Skeletal muscle tissue (tissue), 4 donors: ENCODE measurements around the gene NECTIN1. TPM values are rescaled to one million over a fixed set of nuclear protein-coding genes. Genes with fewer than 3 reads are reported as not detected.

ENCODE experiments used
- H3K27ac ChIP-seq: one replicate; pipeline ENCODE4 v1.7.0; 2013; ENCODE audit warnings: mild to moderate bottlenecking, low read depth, low read length, inconsistent platforms
- H3K27me3 ChIP-seq, 3 donors: one replicate each; pipeline ENCODE4 v1.7.0; 2013; ENCODE audit warnings: low read length in 3 of 3; ENCODE audit not compliant: control insufficient read depth in 3 of 3, insufficient read depth in 3 of 3
- H3K36me3 ChIP-seq, 3 donors: one replicate each; pipeline ENCODE4 v1.7.0; 2013; ENCODE audit warnings: low read length in 3 of 3; ENCODE audit not compliant: control insufficient read depth in 3 of 3, insufficient read depth in 3 of 3
- H3K4me1 ChIP-seq, 3 donors: one replicate each; pipeline ENCODE4 v1.7.0; 2013; ENCODE audit warnings: low read length in 3 of 3, mild to moderate bottlenecking in 3 of 3; ENCODE audit not compliant: control insufficient read depth in 3 of 3, insufficient read depth in 3 of 3
- H3K4me3 ChIP-seq, 3 donors: one replicate each; pipeline ENCODE4 v1.7.0; 2013; ENCODE audit warnings: low read length in 3 of 3
- H3K9ac ChIP-seq, 3 donors: one replicate each; pipeline ENCODE4 v1.7.0; 2013; ENCODE audit warnings: low read length in 3 of 3, mild to moderate bottlenecking in 3 of 3, moderate library complexity in 2 of 3, low read depth in 1 of 3
- H3K9me3 ChIP-seq, 3 donors: one replicate each; pipeline ENCODE4 v1.7.0; 2013; ENCODE audit warnings: low read length in 3 of 3; ENCODE audit not compliant: control insufficient read depth in 3 of 3
- total RNA-seq: library from RNA; depleted of rRNA; stranded (reverse); fragments of >200 nt; gene quantifications from one replicate; pipeline ENCODE4 v1.2.3, GENCODE V29; 2014
- donor health status: Osteomylitis.

NECTIN1 gene
- total RNA-seq, 1 donor from 2014 or later = 4.2 TPM

GRCh38 chr11:119650251-119650650 lies 78.7 kb downstream of the NECTIN1 start:
- H3K4me1 ChIP-seq = peaks cover 0 to 3% (median 0%) of the 10 kb centered on the region in 3 donors
- no peak overlapping the region for H3K27ac ChIP-seq
- no peak overlapping the region for H3K4me3 ChIP-seq
- peaks cover 0 to 5% (median 0%) of the 10 kb centered on the region in 3 donors for H3K27me3 ChIP-seq
- H3K9ac ChIP-seq = no peak overlapping the region
- no peaks in the 10 kb centered on the region for H3K36me3 ChIP-seq
- H3K9me3 ChIP-seq = no peaks in the 10 kb centered on the region

- no peaks in the 10 kb centered on the region for H3K4me1 ChIP-seq
- no peaks in the 10 kb centered on the region for H3K36me3 ChIP-seq
- no peaks in the 10 kb centered on the region for H3K9me3 ChIP-seq
- H3K4me3 ChIP-seq = no peak overlapping the region
- no peak overlapping the region for H3K27ac ChIP-seq
- peaks cover 3 to 9% (median 5%) of the 10 kb centered on the region in 3 donors for H3K27me3 ChIP-seq
- H3K9ac ChIP-seq = no peak overlapping the region
Measured at GRCh38 chr11:119647254-119647653, 81.7 kb downstream of the NECTIN1 start.

GRCh38 chr11:119645018-119645417 lies 84.0 kb downstream of the NECTIN1 start:
- H3K4me1 ChIP-seq = no peaks in the 10 kb centered on the region
- H3K9ac ChIP-seq = no peak overlapping the region
- H3K36me3 ChIP-seq = no peaks in the 10 kb centered on the region
- peaks cover 3 to 9% (median 9%) of the 10 kb centered on the region in 3 donors for H3K27me3 ChIP-seq
- H3K4me3 ChIP-seq = no peak overlapping the region
- H3K9me3 ChIP-seq = no peaks in the 10 kb centered on the region
- no peak overlapping the region for H3K27ac ChIP-seq

DNA sequence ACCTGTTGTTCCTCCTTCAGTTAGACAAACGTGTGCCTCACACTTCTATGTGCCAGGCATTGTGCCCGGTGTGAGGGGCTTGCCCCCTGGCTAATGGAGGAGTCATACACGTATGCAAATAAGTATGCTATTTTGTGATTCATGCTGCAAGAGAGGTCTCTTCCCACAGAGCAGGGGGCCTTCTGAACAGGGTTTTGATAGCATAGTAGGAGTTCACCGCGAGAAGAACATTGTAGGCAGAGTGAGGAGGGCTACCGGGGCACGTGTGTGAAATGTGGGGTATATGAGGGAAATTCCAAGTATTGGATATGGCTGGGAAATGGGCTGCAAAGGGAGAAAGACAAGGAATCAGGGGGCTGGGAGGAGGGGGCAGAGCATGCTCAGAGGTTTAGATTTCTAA lies 84.5 kb downstream of the NECTIN1 start:
- Histone ChIP-seq H3K9ac (no peak overlapping the region), H3K36me3 (no peaks in the 10 kb centered on the region), H3K9me3 (no peaks in the 10 kb centered on the region), H3K4me1 (no peaks in the 10 kb centered on the region), H3K27ac (no peak overlapping the region), H3K4me3 (no peak overlapping the region), H3K27me3 (peaks cover 3 to 15% (median 9%) of the 10 kb centered on the region in 3 donors)

- Histone ChIP-seq H3K4me1 (no peaks in the 10 kb centered on the region), H3K27me3 (peaks cover 3 to 16% (median 9%) of the 10 kb centered on the region in 3 donors), H3K36me3 (no peaks in the 10 kb centered on the region), H3K4me3 (no peak overlapping the region), H3K9me3 (no peaks in the 10 kb centered on the region), H3K27ac (no peak overlapping the region), H3K9ac (no peak overlapping the region)
Measured at GRCh38 chr11:119643876-119644225, 85.1 kb downstream of the NECTIN1 start.

DNA sequence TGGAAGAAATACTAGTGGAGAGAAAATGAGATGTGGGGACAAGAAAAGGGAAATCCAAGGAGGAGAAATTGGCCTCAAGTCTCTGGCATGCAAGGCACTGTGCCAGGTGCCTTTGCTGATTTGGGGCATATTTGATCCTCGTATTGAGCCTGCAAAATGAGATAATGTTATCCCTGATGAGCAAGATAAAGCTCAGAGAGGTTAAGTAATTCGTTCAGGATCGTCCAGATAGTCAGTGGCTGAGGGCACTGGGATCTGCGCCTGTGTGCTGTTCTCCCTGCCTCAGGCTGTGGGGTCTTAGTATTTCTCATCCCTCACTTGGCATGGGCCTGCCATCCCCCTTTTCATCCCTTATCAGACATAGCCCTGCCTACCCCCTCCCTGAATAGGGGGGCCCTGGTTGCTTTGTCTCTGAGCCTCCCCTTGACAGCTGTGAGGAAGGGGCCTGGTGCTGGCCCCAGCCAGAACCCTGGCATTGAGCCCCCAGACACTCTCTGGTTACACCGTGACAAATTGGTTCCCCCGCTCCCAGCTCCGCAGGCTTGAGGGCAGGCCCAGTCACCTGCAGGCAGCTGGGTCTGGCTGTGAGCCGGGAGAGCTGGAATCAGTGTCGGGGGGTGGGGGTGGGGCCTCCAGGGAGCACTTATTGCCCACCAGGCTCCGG lies 85.7 kb downstream of the NECTIN1 start:
- Histone ChIP-seq H3K9ac (no peak overlapping the region), H3K36me3 (no peaks in the 10 kb centered on the region), H3K9me3 (no peaks in the 10 kb centered on the region), H3K4me3 (no peak overlapping the region), H3K27me3 (peaks cover 3 to 18% (median 10%) of the 10 kb centered on the region in 3 donors), H3K4me1 (no peaks in the 10 kb centered on the region), H3K27ac (no peak overlapping the region)

DNA sequence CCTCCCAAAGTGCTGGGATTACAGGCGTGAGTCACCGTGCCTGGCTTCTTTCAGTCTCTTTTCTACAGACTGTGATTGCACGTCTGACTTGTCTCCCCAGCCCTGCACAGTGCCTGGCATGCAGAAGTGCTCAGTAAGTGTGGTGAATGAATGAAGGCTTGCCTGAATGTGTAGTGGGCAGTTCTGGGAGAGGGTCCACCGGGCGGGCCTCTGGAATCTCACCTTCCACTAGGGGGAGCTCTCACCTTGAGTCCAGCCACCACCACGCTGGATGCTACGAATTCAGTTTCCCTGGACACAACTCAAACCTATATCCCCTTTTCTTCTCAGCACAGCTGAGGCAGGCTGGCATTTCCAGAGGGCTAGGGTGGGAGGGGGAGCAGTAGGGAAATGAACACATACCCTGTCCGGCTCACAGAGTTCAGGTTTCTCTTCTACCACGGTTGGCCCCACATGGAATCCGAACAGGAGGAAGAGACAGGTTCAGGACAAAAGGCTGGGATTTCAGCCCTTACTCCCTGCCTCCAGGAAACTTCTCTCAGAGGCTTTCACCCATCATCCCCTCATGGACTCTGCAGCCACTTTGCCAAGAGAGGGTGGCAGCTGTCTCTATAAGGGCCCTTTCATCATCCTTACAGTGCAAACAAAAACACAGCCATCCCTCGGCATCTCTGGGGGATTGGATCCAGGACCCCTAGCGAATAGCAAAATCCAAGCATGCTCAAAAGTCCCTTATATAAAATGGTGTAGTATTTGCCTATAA lies 86.8 kb downstream of the NECTIN1 start:
- H3K9ac ChIP-seq = no peak overlapping the region
- H3K9me3 ChIP-seq = no peaks in the 10 kb centered on the region
- H3K36me3 ChIP-seq = no peaks in the 10 kb centered on the region
- H3K4me3 ChIP-seq = no peak overlapping the region
- no peaks in the 10 kb centered on the region for H3K4me1 ChIP-seq
- no peak overlapping the region for H3K27ac ChIP-seq
- peaks cover 3 to 27% (median 19%) of the 10 kb centered on the region in 3 donors for H3K27me3 ChIP-seq

DNA sequence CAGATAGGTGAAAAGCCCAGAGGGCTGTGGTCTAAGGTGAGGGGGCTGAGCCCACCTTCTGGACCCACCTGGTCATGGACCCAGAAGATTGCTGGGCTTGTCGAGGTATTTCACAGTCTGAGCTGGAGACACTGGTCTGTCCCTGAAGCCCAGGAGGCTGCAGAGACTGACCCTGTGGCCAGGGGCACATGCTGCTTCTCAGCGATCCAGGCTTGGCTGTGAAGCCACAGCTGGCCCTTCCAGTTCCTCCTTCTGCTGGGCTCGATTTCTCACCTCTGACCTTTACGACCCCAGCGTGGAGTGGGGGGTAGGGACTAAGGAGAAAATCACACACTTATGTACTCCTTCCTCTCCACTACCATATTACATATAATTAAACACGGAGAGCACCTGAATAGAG lies 88.5 kb downstream of the NECTIN1 start:
- no peaks in the 10 kb centered on the region for H3K9me3 ChIP-seq
- no peaks in the 10 kb centered on the region for H3K4me1 ChIP-seq
- H3K27ac ChIP-seq = no peak overlapping the region
- H3K9ac ChIP-seq = no peak overlapping the region
- H3K27me3 ChIP-seq = peaks cover 3 to 30% (median 17%) of the 10 kb centered on the region in 3 donors
- H3K36me3 ChIP-seq = no peaks in the 10 kb centered on the region
- no peak overlapping the region for H3K4me3 ChIP-seq

- H3K9me3 ChIP-seq = no peaks in the 10 kb centered on the region
- no peak overlapping the region for H3K27ac ChIP-seq
- H3K27me3 ChIP-seq = peaks cover 3 to 38% (median 23%) of the 10 kb centered on the region in 3 donors
- H3K36me3 ChIP-seq = no peaks in the 10 kb centered on the region
- no peaks in the 10 kb centered on the region for H3K4me1 ChIP-seq
- H3K9ac ChIP-seq = no peak overlapping the region
- H3K4me3 ChIP-seq = no peak overlapping the region
Measured at GRCh38 chr11:119639642-119640205, 89.3 kb downstream of the NECTIN1 start.

DNA sequence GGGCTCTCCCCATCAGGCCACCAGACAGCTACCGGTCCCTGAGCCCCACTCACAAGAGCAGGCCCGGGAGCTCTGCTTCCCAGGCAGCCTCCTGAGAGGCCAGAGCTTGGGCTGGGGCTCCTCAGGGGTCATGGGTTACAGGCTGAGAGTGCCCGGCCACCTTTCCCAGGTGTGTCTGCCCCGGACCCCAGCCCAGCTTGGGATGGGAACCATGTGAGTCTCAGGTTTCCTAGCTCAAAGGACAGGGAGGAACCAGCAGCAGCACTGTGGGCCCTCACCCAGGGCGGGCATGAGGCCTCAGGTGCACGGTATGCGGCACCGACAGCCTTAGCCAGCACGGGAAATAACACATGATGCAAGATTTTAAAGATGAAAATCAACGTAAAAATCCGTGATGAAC lies 90.1 kb downstream of the NECTIN1 start:
- Histone ChIP-seq H3K4me3 (no peak overlapping the region), H3K27me3 (peaks cover 0 to 39% (median 19%) of the 10 kb centered on the region in 3 donors), H3K4me1 (no peaks in the 10 kb centered on the region), H3K27ac (no peak overlapping the region), H3K36me3 (no peaks in the 10 kb centered on the region), H3K9ac (no peak overlapping the region), H3K9me3 (no peaks in the 10 kb centered on the region)
